GM23338 (cell line): Measurements from ENCODE around the gene TMEM225. TPM values are rescaled to one million over a fixed set of nuclear protein-coding genes. Genes with fewer than 3 reads are reported as not detected.

Experiments used
- ATAC-seq: fragments of 200-7000 bp; cut with Tn5 transposase; 3 replicates; pipeline ENCODE4 v1.9.1; 2020
- DNase-seq: peaks from one replicate; pipeline ENCODE4 v3.0.0-alpha.2; 2015; ENCODE audit warnings: low spot score
- H2AFZ ChIP-seq: fragments of 200-600 bp; sonication (generic); 2 replicates; pipeline ENCODE4 v1.8.0; 2016; ENCODE audit warnings: antibody characterized with exemption, mild to moderate bottlenecking, moderate library complexity
- H3F3A ChIP-seq: fragments of 200-600 bp; sonication (generic); replicated peaks from 2 replicates; pipeline ENCODE4 v1.8.0; 2017; ENCODE audit warnings: antibody characterized with exemption, mixed run types, low read depth
- H3K27ac ChIP-seq: fragments of 200-600 bp; sonication (generic); 2 replicates; pipeline ENCODE4 v1.6.1; 2016; ENCODE audit warnings: low read depth
- H3K27me3 ChIP-seq: fragments of 200-600 bp; sonication (generic); 2 replicates; pipeline ENCODE4 v1.8.0; 2016; ENCODE audit warnings: mild to moderate bottlenecking, mixed run types, moderate library complexity; ENCODE audit not compliant: insufficient read depth
- H3K36me3 ChIP-seq: fragments of 200-600 bp; sonication (generic); 2 replicates; pipeline ENCODE4 v1.8.0; 2016; ENCODE audit warnings: mild to moderate bottlenecking; ENCODE audit not compliant: insufficient read depth
- H3K4me1 ChIP-seq: fragments of 200-600 bp; sonication (generic); 2 replicates; pipeline ENCODE4 v1.8.0; 2016; ENCODE audit warnings: mild to moderate bottlenecking, moderate library complexity; ENCODE audit not compliant: insufficient read depth
- H3K4me2 ChIP-seq: fragments of 200-600 bp; sonication (generic); 2 replicates; pipeline ENCODE4 v1.7.1; 2017; ENCODE audit warnings: mixed run types
- H3K4me3 ChIP-seq: fragments of 200-600 bp; sonication (generic); 2 replicates; pipeline ENCODE4 v1.6.1; 2016; ENCODE audit warnings: mixed run types
- H3K79me2 ChIP-seq: fragments of 200-600 bp; sonication (generic); replicated peaks from 2 replicates; pipeline ENCODE4 v1.8.0; 2017; ENCODE audit warnings: mild to moderate bottlenecking; ENCODE audit not compliant: insufficient read depth
- H3K9me2 ChIP-seq: fragments of 200-600 bp; sonication (generic); 2 replicates; pipeline ENCODE4 v1.8.0; 2017; ENCODE audit not compliant: insufficient read depth
- H4K20me1 ChIP-seq: fragments of 200-600 bp; sonication (generic); replicated peaks from 2 replicates; pipeline ENCODE4 v1.8.0; 2017; ENCODE audit warnings: mild to moderate bottlenecking; ENCODE audit not compliant: insufficient read depth
- H3K27ac Mint-ChIP-seq: 2 replicates; pipeline ENCODE4 v1.8.0; 2020; ENCODE audit warnings: inconsistent platforms, mild to moderate bottlenecking, moderate library complexity, mixed read lengths
- H3K27me3 Mint-ChIP-seq: 3 replicates; pipeline ENCODE4 v1.8.0; 2022; ENCODE audit warnings: low read depth, mild to moderate bottlenecking, moderate library complexity, mixed read lengths, inconsistent platforms; ENCODE audit not compliant: insufficient read depth, poor library complexity
- H3K36me3 Mint-ChIP-seq: 3 replicates; pipeline ENCODE4 v1.8.0; 2021; ENCODE audit warnings: low read depth, mild to moderate bottlenecking, inconsistent platforms, moderate library complexity, mixed read lengths
- H3K4me1 Mint-ChIP-seq: 3 replicates; pipeline ENCODE4 v1.8.0; 2020; ENCODE audit warnings: mild to moderate bottlenecking, inconsistent platforms, mixed read lengths
- H3K4me3 Mint-ChIP-seq: 3 replicates; pipeline ENCODE4 v1.8.0; 2021; ENCODE audit warnings: moderate library complexity, mild to moderate bottlenecking, inconsistent platforms, mixed read lengths
- H3K9me3 Mint-ChIP-seq: 3 replicates; pipeline ENCODE4 v1.8.0; 2020; ENCODE audit warnings: moderate library complexity, mild to moderate bottlenecking, inconsistent platforms, mixed read lengths
- CREB1 ChIP-seq: fragments of 250-450 bp; sonication (Bioruptor Pico); IDR thresholded peaks from 2 replicates; pipeline ENCODE4 v1.5.0; 2020; ENCODE audit warnings: low read depth, mild to moderate bottlenecking, moderate library complexity
- CTCF ChIP-seq, 2 experiments: fragments of 200-600 bp in 1 of 2; sonication (generic) in 1 of 2; conservative IDR thresholded peaks; 2 replicates each; pipeline versions ENCODE4 v1.5.1 to v1.6.1; 2016 to 2017; ENCODE audit warnings: antibody characterized with exemption in 2 of 2, low read depth in 2 of 2, mild to moderate bottlenecking in 2 of 2, moderate library complexity in 1 of 2
- ETS1 ChIP-seq: IDR thresholded peaks from 2 replicates; pipeline ENCODE4 v1.6.1; 2016; ENCODE audit warnings: antibody characterized with exemption
- EZH2 ChIP-seq: fragments of 200-600 bp; sonication (generic); IDR thresholded peaks from one replicate; pipeline ENCODE4 v1.8.0; 2017; ENCODE audit warnings: antibody characterized with exemption, mild to moderate bottlenecking, low read depth; ENCODE audit not compliant: unreplicated experiment
- EZH2phosphoT487 ChIP-seq: fragments of 200-600 bp; sonication (generic); IDR thresholded peaks from one replicate; pipeline ENCODE4 v1.8.1; 2018; ENCODE audit warnings: antibody characterized with exemption; ENCODE audit not compliant: unreplicated experiment
- JUNB ChIP-seq: IDR thresholded peaks from one replicate; pipeline ENCODE4 v1.6.1; 2016; ENCODE audit warnings: antibody characterized with exemption; ENCODE audit not compliant: unreplicated experiment
- NANOG ChIP-seq: IDR thresholded peaks from 2 replicates; pipeline ENCODE4 v1.6.1; 2016; ENCODE audit warnings: antibody characterized with exemption, borderline replicate concordance
- POLR2AphosphoS5 ChIP-seq: IDR thresholded peaks from 2 replicates; pipeline ENCODE4 v1.6.1; 2016; ENCODE audit warnings: antibody characterized with exemption, low read depth
- REST ChIP-seq: IDR thresholded peaks from one replicate; pipeline ENCODE4 v1.6.1; 2018; ENCODE audit warnings: antibody characterized with exemption; ENCODE audit not compliant: unreplicated experiment
- STAT1 ChIP-seq: IDR thresholded peaks from one replicate; pipeline ENCODE4 v1.6.1; 2016; ENCODE audit warnings: antibody characterized with exemption; ENCODE audit not compliant: unreplicated experiment
- ZNF114 ChIP-seq: fragments of 250-450 bp; sonication (Bioruptor Pico); IDR thresholded peaks from 2 replicates; pipeline ENCODE4 v1.5.0; 2020; ENCODE audit warnings: mild to moderate bottlenecking, moderate library complexity
- ZNF331 ChIP-seq: fragments of 250-450 bp; sonication (Bioruptor Pico); IDR thresholded peaks from 2 replicates; pipeline ENCODE4 v1.5.0; 2020; ENCODE audit warnings: low read depth, mild to moderate bottlenecking, moderate library complexity
- ZNF462 ChIP-seq: fragments of 250-450 bp; sonication (Bioruptor Pico); IDR thresholded peaks from 2 replicates; pipeline ENCODE4 v1.5.0; 2020; ENCODE audit warnings: mild to moderate bottlenecking, moderate library complexity
- polyA plus RNA-seq: library from polyadenylated mRNA; unstranded; fragments of >200 nt; fragmentation: Nextera tagmentation; extraction: Ambion mirVana; gene quantifications from 2 replicates; pipeline ENCODE4 v1.2.1, GENCODE V29; 2016
- total RNA-seq: library from RNA; depleted of rRNA; stranded (reverse); fragments of >200 nt; shearing (Covaris generic); gene quantifications from 2 replicates; pipeline ENCODE4 v1.2.3, GENCODE V29; 2014

Gene TMEM225
- total and polyA plus RNA-seq, 2 experiments from 2014 or later = not detected

GRCh38 chr11:123904932-123905331 lies 19.5 kb upstream of the TMEM225 start:
- H3K4me1 Mint-ChIP-seq = peaks cover 21% of the 10 kb centered on the region
- TF ChIP-seq EZH2phosphoT487 (no peak), ZNF462 (CRISPR knock-in tag) (no peak), CREB1 (CRISPR knock-in tag) (no peak), ZNF331 (CRISPR knock-in tag) (no peak), EZH2 (no peak), CTCF (conservative IDR thresholded peaks at IDR 0.05; ENCODE audit: low read depth in 2 of 2) (no peak), STAT1 (no peak), ZNF114 (CRISPR knock-in tag) (no peak), ETS1 (no peak), JUNB (no peak), NANOG (no peak), POLR2AphosphoS5 (no peak), REST (no peak)
- no peak for ATAC-seq

More at GRCh38 chr11:123904932-123905331, 19.5 kb upstream of the TMEM225 start:
- H3K36me3 Mint-ChIP-seq = no peaks in the 10 kb centered on the region
- no peaks in the 10 kb centered on the region for H3F3A ChIP-seq
- H3K27ac Mint-ChIP-seq = no peak overlapping the region
- no peak for DNase-seq
- no peak overlapping the region for H2AFZ ChIP-seq
- no peaks in the 10 kb centered on the region for H4K20me1 ChIP-seq
- H3K27me3 ChIP-seq = no peaks in the 10 kb centered on the region
- no peaks in the 10 kb centered on the region for H3K27me3 Mint-ChIP-seq
- H3K4me2 ChIP-seq = no peak overlapping the region
- no peak overlapping the region for H3K4me3 Mint-ChIP-seq
- peaks cover 10% of the 10 kb centered on the region for H3K4me1 ChIP-seq
- H3K79me2 ChIP-seq = no peaks in the 10 kb centered on the region
- H3K9me2 ChIP-seq = peaks cover 5% of the 10 kb centered on the region; the same call in 1 of the 2 replicates
- no peaks in the 10 kb centered on the region for H3K36me3 ChIP-seq
- no peaks in the 10 kb centered on the region for H3K9me3 Mint-ChIP-seq
- H3K4me3 ChIP-seq = no peak overlapping the region
- H3K27ac ChIP-seq = no peak overlapping the region
